Rectal smooth muscle tissue (tissue), 1 donor: ENCODE data around the gene SNED1.
"Not testable (repeated sequence)": the region's sequence is repeated elsewhere in the genome, so short reads cannot be mapped to it uniquely, and the experiment has no call there.

Experiments used
- H3K27ac ChIP-seq: one replicate; pipeline ENCODE4 v1.7.0; 2013; ENCODE audit warnings: low read depth, low read length, inconsistent platforms
- H3K27me3 ChIP-seq: one replicate; pipeline ENCODE4 v1.7.0; 2013; ENCODE audit warnings: low read length; ENCODE audit not compliant: control insufficient read depth, insufficient read depth
- H3K36me3 ChIP-seq: one replicate; pipeline ENCODE4 v1.7.0; 2013; ENCODE audit warnings: low read length; ENCODE audit not compliant: control insufficient read depth, insufficient read depth
- H3K4me1 ChIP-seq: one replicate; pipeline ENCODE4 v1.7.0; 2013; ENCODE audit warnings: low read length; ENCODE audit not compliant: control insufficient read depth, insufficient read depth
- H3K4me3 ChIP-seq: one replicate; pipeline ENCODE4 v1.7.0; 2013; ENCODE audit warnings: low read length
- H3K9ac ChIP-seq: one replicate; pipeline ENCODE4 v1.7.0; 2013; ENCODE audit warnings: low read length

The SNED1 gene

GRCh38 chr2:241088376-241088775 is 90.0 kb downstream of the SNED1 start:
- Histone ChIP-seq H3K36me3 (peaks cover 19% of the 10 kb centered on the region), H3K9ac (no peak overlapping the region)

GRCh38 chr2:241088791-241089732 is 90.6 kb downstream of the SNED1 start:
- no peak overlapping the region for H3K9ac ChIP-seq
- no peak overlapping the region for H3K27ac ChIP-seq
- no peaks in the 10 kb centered on the region for H3K27me3 ChIP-seq
- no peak overlapping the region for H3K4me3 ChIP-seq
- peaks cover 22% of the 10 kb centered on the region for H3K36me3 ChIP-seq
- H3K4me1 ChIP-seq, result no peaks in the 10 kb centered on the region

More at GRCh38 chr2:241088376-241088775, 90.0 kb downstream of the SNED1 start:
- no peaks in the 10 kb centered on the region for H3K27me3 ChIP-seq
- H3K27ac ChIP-seq, result no peak overlapping the region
- H3K4me3 ChIP-seq, result no peak overlapping the region
- no peaks in the 10 kb centered on the region for H3K4me1 ChIP-seq

GRCh38 chr2:241091201-241091600 is 92.8 kb downstream of the SNED1 start:
- no peak overlapping the region for H3K27ac ChIP-seq
- no peak overlapping the region for H3K9ac ChIP-seq
- H3K27me3 ChIP-seq, result no peaks in the 10 kb centered on the region
- H3K4me1 ChIP-seq, result no peaks in the 10 kb centered on the region
- H3K36me3 ChIP-seq, result peaks cover 28% of the 10 kb centered on the region
- H3K4me3 ChIP-seq, result no peak overlapping the region

GRCh38 chr2:241091734-241092445 is 93.5 kb downstream of the SNED1 start:
- Histone ChIP-seq H3K9ac (no peak overlapping the region), H3K27me3 (no peaks in the 10 kb centered on the region), H3K36me3 (peaks cover 34% of the 10 kb centered on the region), H3K27ac (no peak overlapping the region), H3K4me1 (no peaks in the 10 kb centered on the region), H3K4me3 (no peak overlapping the region)

GRCh38 chr2:241092677-241093076 is 94.3 kb downstream of the SNED1 start:
- no peaks in the 10 kb centered on the region for H3K4me1 ChIP-seq
- H3K27ac ChIP-seq, result no peak overlapping the region
- H3K4me3 ChIP-seq, result no peak overlapping the region
- no peak overlapping the region for H3K9ac ChIP-seq
- peaks cover 33% of the 10 kb centered on the region for H3K36me3 ChIP-seq
- H3K27me3 ChIP-seq, result no peaks in the 10 kb centered on the region

- H3K36me3 ChIP-seq, result peaks cover 28% of the 10 kb centered on the region
- H3K4me3 ChIP-seq, H3K9ac ChIP-seq, H3K27ac ChIP-seq, H3K4me1 ChIP-seq, H3K27me3 ChIP-seq: not testable (repeated sequence)
These were observed 94.8 kb downstream of the SNED1 start for GRCh38 chr2:241093133-241093781.

GRCh38 chr2:241094172-241094571 is 95.8 kb downstream of the SNED1 start:
- H3K36me3 ChIP-seq, result peaks cover 24% of the 10 kb centered on the region
- H3K27me3 ChIP-seq, result no peaks in the 10 kb centered on the region
- H3K9ac ChIP-seq, result no peak overlapping the region

GRCh38 chr2:241094924-241095420 is 96.6 kb downstream of the SNED1 start:
- Histone ChIP-seq H3K4me3 (no peak overlapping the region), H3K9ac (no peak overlapping the region), H3K36me3 (peaks cover 26% of the 10 kb centered on the region), H3K27me3 (no peaks in the 10 kb centered on the region), H3K27ac (no peak overlapping the region), H3K4me1 (no peaks in the 10 kb centered on the region)

More at GRCh38 chr2:241094172-241094571, 95.8 kb downstream of the SNED1 start:
- Histone ChIP-seq H3K4me1 (no peaks in the 10 kb centered on the region), H3K4me3 (no peak overlapping the region), H3K27ac (no peak overlapping the region)

- Histone ChIP-seq H3K27ac (no peak overlapping the region), H3K9ac (no peak overlapping the region), H3K27me3 (no peaks in the 10 kb centered on the region), H3K4me1 (peaks cover 2% of the 10 kb centered on the region), H3K36me3 (peaks cover 26% of the 10 kb centered on the region), H3K4me3 (no peak overlapping the region)
These were observed 97.3 kb downstream of the SNED1 start for GRCh38 chr2:241095594-241096290.

GRCh38 chr2:241096979-241097378 is 98.6 kb downstream of the SNED1 start:
- no peak overlapping the region for H3K27ac ChIP-seq
- H3K4me3 ChIP-seq, result no peak overlapping the region
- H3K4me1 ChIP-seq, result peaks cover 3% of the 10 kb centered on the region
- peaks cover 23% of the 10 kb centered on the region for H3K36me3 ChIP-seq
- H3K9ac ChIP-seq, result no peak overlapping the region
- H3K27me3 ChIP-seq, result no peaks in the 10 kb centered on the region

GRCh38 chr2:241099246-241099645 is 100.8 kb downstream of the SNED1 start:
- H3K36me3 ChIP-seq, result peaks cover 18% of the 10 kb centered on the region
- peaks cover 3% of the 10 kb centered on the region for H3K4me1 ChIP-seq
- H3K4me3 ChIP-seq, result no peak overlapping the region
- H3K27ac ChIP-seq, result no peak overlapping the region
- no peaks in the 10 kb centered on the region for H3K27me3 ChIP-seq
- H3K9ac ChIP-seq, result no peak overlapping the region
